Motor neuron (in vitro differentiated cells): ENCODE measurements around the gene CNNM2. TPM values are rescaled to one million over a fixed set of nuclear protein-coding genes. Genes with fewer than 3 reads are reported as not detected.
"Not testable (repeated sequence)": the region's sequence is repeated elsewhere in the genome, so short reads cannot be mapped to it uniquely, and the experiment has no call there.

ENCODE experiments used
- ATAC-seq, 8 experiments: fragments of 200-7000 bp; cut with Tn5 transposase; replicated peaks in 6 of 8; 2 replicates each; pipeline ENCODE4 v1.8.0; 2021; ENCODE audit warnings: mild to moderate bottlenecking in 8 of 8, moderate library complexity in 8 of 8
- H3K27ac ChIP-seq, 2 donors: fragments of 250-450 bp; sonication (Bioruptor Pico); 2 replicates each; pipeline ENCODE4 v1.9.0; 2021; ENCODE audit warnings: antibody characterized with exemption in 2 of 2, mild to moderate bottlenecking in 2 of 2, moderate library complexity in 1 of 2
- H3K4me1 ChIP-seq, 2 donors: fragments of 250-450 bp; sonication (Bioruptor Pico); replicated peaks in 1 of 2; 2 replicates each; pipeline ENCODE4 v1.6.1; 2021; ENCODE audit warnings: antibody characterized with exemption in 2 of 2, mild to moderate bottlenecking in 2 of 2, moderate library complexity in 1 of 2
- H3K4me3 ChIP-seq, 5 donors: fragments of 250-450 bp; sonication (Bioruptor Pico); 2 replicates each; pipeline ENCODE4 v1.9.0; 2021; ENCODE audit warnings: antibody characterized with exemption in 5 of 5, mild to moderate bottlenecking in 5 of 5, moderate library complexity in 4 of 5
- WGBS, 10 experiments: fragments of 450-650 bp; shearing (Covaris generic); methylation state at CpG; one replicate each; pipeline ENCODE4 v1.0.0; 2022; 5-methylcytosine and 5-hydroxymethylcytosine counted together
- in situ Hi-C, 9 experiments: fragments of 400-800 bp; cut with MboI; loops; one replicate each; pipeline ENCODE4 v1.15.0; 2021; ENCODE audit warnings: low sequenced_read_pairs in 9 of 9, low pct_unique_long_range_greater_than_20kb in 2 of 9; ENCODE audit not compliant: unreplicated experiment in 9 of 9
- total RNA-seq, 8 experiments: library from RNA; unstranded; fragments of 300-600 nt; gene quantifications; 2 replicates each; pipeline versions ENCODE4 v1.2.3 to v1.2.4, GENCODE V29; 2022

Gene CNNM2
- total RNA-seq, 8 experiments from 2014 or later = 4.4 to 11.4 (median 6.2) TPM

- Histone ChIP-seq H3K4me1 (no peaks in the 10 kb centered on the region), H3K27ac (no peak overlapping the region), H3K4me3 (no peak overlapping the region)
- peak in 3 of 8 experiments; percentile 23 to 70 (median 57) for ATAC-seq
- WGBS, 10 experiments = 0 to 65% (median 29%) methylated on average over 1 to 2 of the region's 2 CpGs; no CpG with 5 or more reads in 1 of the 10 experiments
- in situ Hi-C loops = no loop called here
Measured at GRCh38 chr10:103111031-103111917, 193.2 kb downstream of the CNNM2 start.

GRCh38 chr10:103111918-103112877 lies 194.1 kb downstream of the CNNM2 start:
- in situ Hi-C loops = no loop called here
- WGBS, 10 experiments = 33 to 100% (median 90%) methylated on average over 1 to 4 of the region's 4 CpGs
- no peak for ATAC-seq
- no peaks in the 10 kb centered on the region for H3K4me1 ChIP-seq
- H3K27ac ChIP-seq = no peak overlapping the region
- no peak overlapping the region for H3K4me3 ChIP-seq

GRCh38 chr10:103114876-103115275 lies 196.8 kb downstream of the CNNM2 start:
- 60 to 100% (median 100%) methylated on average over 1 to 4 of the region's 6 CpGs; no CpG with 5 or more reads in 4 of the 10 experiments for whole genome bisulfite sequencing, 10 experiments
- Histone ChIP-seq H3K4me3 (no peak overlapping the region), H3K4me1 (no peaks in the 10 kb centered on the region), H3K27ac (no peak overlapping the region)
- in situ Hi-C loops = no loop called here
- no peak for ATAC-seq

DNA sequence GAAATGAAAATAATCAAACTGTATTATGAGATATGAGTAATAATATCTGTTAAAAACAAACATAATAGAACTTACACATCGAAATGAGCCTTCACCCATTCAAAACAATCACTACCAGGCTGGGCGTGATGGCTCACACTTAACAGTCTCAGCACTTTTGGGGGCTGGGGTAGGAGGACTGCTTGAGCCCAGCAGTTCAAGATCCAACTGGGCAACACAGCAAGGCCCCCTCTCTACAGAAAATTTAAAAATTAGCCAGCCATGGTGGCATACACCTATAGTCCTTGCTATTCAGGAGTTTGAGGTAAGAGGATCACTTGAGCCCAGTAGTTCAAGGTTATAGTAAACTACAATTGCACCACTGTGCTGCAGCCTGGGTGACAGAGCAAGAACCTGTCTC lies 199.2 kb downstream of the CNNM2 start:
- in situ Hi-C loops = no loop called here
- Histone ChIP-seq H3K4me3 (no peak overlapping the region), H3K4me1 (no peaks in the 10 kb centered on the region), H3K27ac (no peak overlapping the region)
- 75 to 100% (median 98%) methylated on average over 1 to 2 of the region's 2 CpGs; no CpG with 5 or more reads in 2 of the 10 experiments for WGBS, 10 experiments
- ATAC-seq = no peak

DNA sequence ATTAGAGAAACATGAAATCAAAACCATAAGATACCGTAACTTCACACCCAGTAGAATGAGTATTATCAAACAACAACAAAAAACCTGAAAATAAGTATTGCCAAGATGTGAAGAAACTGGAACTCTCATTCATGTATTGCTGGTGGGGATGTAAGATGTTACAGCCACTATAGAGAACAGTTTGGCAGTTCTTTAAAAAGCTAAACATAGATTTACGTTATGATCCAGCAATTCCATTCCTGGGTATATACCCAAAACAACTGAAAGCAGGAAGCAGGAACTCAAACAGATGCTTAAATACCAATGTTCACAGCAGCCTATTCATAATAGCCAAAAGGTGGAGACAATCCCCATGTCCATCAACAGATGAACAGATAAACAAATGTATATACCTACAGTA lies 202.5 kb downstream of the CNNM2 start:
- in situ Hi-C loops = no loop called here
- H3K4me1 ChIP-seq = no peaks in the 10 kb centered on the region
- no peak for ATAC-seq
- no peak overlapping the region for H3K27ac ChIP-seq
- no peak overlapping the region for H3K4me3 ChIP-seq
- WGBS, 10 experiments = 78 to 100% (median 94%) methylated on average over 1 to 2 of the region's 2 CpGs

DNA sequence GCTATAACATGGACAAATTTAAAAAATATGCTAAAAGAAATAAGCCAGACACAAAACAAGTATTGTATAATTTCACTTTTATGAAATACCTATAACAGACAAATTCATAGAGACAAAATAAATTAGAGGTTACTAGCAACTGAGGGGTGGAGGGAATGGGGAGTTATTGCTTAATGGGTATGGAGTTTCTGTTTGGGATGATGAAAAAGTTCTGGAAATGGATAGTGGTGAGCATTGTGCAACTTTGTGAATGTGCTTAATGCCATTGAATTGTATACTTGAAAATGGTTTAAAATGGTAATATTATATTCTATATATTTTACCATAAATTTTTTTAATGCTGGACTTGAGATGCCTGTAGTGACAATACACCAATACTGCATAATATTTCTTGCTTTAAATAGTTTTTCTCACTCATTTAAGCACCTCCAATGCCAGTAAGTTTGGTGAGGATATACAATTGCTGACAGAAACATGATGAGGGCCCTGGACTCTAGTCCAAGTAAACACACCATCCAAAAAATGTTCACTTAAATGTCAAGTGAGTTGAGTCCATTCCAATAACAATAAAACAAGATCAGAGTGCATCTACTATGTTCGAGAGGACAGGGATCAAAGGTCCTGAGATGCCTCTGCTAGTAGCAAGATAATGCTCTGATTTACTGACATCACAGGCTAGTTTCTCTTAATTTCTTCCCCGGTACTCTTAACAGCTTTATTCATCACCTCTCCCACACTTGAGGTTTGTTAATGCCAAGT lies 203.1 kb downstream of the CNNM2 start:
- ATAC-seq = no peak
- no peak overlapping the region for H3K27ac ChIP-seq
- no peak overlapping the region for H3K4me3 ChIP-seq
- in situ Hi-C loops = no loop called here
- H3K4me1 ChIP-seq = no peaks in the 10 kb centered on the region
- 0 to 92% (median 57%) methylated on average over 2 of the region's 2 CpGs; no CpG with 5 or more reads in 1 of the 10 experiments for WGBS, 10 experiments

DNA sequence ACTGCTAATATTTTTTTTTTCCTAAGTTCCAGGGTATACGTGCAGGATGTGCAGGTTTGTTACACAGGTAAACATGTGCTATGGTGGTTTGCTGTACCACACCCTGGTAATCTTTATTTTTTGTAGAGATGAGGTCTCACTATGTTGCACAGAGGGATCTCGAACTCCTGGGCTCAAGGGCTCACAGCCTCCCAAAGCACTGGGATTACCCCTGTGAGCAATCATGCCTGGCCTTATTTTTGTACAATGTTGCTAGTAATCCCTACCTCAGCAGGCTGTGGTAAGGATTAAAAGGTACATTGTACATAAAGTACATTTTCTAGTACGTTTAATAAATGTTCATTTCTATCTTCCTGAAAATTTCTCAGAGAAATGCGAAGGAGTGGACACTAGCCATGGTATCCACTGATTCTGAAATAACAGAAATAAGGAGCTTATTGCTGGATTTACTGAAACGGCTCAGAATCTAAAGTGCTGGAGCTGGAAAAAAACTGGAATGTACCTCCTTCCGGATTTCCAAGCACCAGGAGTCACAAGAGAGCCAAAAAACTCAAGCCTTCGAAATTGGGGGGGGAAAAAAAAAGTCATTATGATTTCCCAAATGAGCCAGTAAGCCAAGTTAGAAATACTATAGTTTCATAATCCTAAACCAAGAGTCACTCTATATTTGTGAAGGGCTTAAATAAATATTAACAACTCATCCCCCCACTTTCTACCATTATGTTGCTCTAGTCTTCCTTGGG lies 205.4 kb downstream of the CNNM2 start:
- no peak for ATAC-seq
- Histone ChIP-seq H3K27ac (no peak overlapping the region), H3K4me1 (no peaks in the 10 kb centered on the region), H3K4me3 (no peak overlapping the region)
- 67 to 100% (median 93%) methylated on average over 1 to 7 of the region's 7 CpGs for whole genome bisulfite sequencing, 10 experiments
- in situ Hi-C loops = no loop called here

- no peak overlapping the region for H3K27ac ChIP-seq
- no peak overlapping the region for H3K4me3 ChIP-seq
- in situ Hi-C loops = no loop called here
- 90 to 100% (median 97%) methylated on average over 2 to 4 of the region's 4 CpGs for WGBS, 10 experiments
- no peak for ATAC-seq
- H3K4me1 ChIP-seq = no peaks in the 10 kb centered on the region
Measured at GRCh38 chr10:103124420-103125096, 206.5 kb downstream of the CNNM2 start.

DNA sequence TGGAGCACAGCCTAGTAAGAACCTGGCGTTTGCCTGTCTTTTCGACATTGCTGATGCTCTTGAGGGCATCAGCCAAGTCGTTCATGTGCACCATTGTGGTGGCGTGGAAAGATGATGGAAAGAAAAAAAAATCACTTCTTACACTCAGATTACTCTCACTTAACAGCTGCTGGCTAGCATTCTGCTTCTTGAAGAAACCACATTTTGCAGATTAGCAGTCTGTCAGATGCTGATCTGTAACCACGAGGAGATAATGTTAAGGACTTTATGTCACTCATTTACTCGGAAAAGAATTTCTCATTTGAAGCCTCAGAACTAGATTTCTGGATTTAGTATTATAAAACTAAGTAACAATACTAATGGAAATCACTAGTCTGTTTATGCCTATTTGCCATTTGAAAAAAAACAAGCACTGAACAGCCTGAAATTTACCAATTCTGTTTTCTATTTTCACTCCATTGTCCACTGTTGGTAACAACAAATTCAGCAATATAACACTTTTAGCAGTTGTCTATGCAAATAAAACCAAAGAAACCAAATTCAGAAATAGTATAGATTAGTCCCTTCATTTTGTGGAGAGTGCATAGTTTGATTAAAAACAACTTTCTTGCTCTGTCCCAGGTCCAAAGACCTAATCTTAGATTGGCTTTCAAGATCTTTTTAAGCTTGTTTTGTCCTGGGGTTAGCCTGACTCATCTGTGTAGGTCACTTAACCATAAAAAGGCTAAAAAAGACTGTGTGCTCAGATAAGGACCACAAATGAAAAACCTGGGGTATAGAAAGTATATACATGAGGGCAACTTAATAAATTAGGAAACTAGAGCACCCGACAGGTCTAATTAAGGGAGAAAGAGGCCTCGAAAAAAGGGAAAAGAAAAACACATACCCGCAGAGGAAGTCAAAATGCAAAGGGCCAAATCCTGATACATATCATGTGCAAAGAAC lies 207.5 kb downstream of the CNNM2 start:
- ATAC-seq = no peak

DNA sequence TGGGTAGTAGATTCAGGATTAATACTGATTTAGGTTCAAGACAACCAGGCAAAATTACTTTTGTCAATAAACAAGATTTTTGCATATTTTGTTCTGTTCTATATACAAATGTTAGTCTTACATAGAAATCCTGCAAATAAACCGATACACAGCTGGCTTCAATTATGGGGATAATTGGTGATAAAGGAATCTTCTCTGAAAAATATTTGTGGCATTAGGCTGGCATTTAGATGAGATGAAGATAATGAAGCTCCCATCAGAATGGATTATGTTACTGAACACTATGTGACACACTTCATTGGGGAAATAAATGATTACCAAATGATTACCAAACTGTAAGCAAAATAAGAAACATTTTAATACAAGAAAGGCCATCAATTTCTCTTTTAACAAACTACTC lies 209.1 kb downstream of the CNNM2 start:
- Histone ChIP-seq H3K27ac (no peak overlapping the region), H3K4me3 (no peak overlapping the region), H3K4me1 (no peaks in the 10 kb centered on the region)
- 70 to 100% (median 100%) methylated on average over 1 of the region's 1 CpG; no CpG with 5 or more reads in 1 of the 10 experiments for WGBS, 10 experiments
- in situ Hi-C loops = no loop called here
- ATAC-seq = no peak

More for the DNA sequence above, 207.5 kb downstream of the CNNM2 start:
- in situ Hi-C loops = no loop called here
- Histone ChIP-seq H3K4me3 (no peak overlapping the region), H3K4me1 (no peaks in the 10 kb centered on the region), H3K27ac (no peak overlapping the region)
- WGBS, 10 experiments = 72 to 100% (median 88%) methylated on average over 3 to 9 of the region's 9 CpGs

DNA sequence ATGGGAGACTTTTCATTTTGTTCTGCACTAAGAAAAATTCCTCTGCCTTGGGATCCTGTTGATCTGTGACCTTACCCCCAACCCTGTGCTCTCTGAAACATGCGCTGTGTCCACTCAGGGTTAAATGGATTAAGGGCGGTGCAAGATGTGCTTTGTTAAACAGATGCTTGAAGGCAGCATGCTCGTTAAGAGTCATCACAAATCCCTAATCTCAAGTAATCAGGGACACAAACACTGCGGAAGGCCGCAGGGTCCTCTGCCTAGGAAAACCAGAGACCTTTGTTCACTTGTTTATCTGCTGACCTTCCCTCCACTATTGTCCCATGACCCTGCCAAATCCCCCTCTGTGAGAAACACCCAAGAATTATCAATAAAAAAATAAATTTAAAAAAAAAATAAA lies 212.1 kb downstream of the CNNM2 start:
- H3K27ac ChIP-seq, ATAC-seq, in situ Hi-C loops, H3K4me1 ChIP-seq, H3K4me3 ChIP-seq: not testable (repeated sequence)
- 80 to 100% (median 85%) methylated on average over 1 to 3 of the region's 5 CpGs; no CpG with 5 or more reads in 7 of the 10 experiments for WGBS, 10 experiments
